ENCODE data around the gene PIK3R5.

The PIK3R5 gene

GRCh38 chr17:8883353-8883752, 82.2 kb downstream of the PIK3R5 start:
- no peak for DNase-seq (ENCODE audit: low read depth in 1 of 2, low spot score in 1 of 2)

- no peak for DNase-seq (ENCODE audit: low read depth in 1 of 2, low spot score in 1 of 2)
These were observed 83.9 kb downstream of the PIK3R5 start for GRCh38 chr17:8881606-8882005.

- DNase-seq (ENCODE audit: low read depth in 1 of 2, low spot score in 1 of 2): no peak
These were observed 85.0 kb downstream of the PIK3R5 start for GRCh38 chr17:8880466-8880865.

- DNase-seq (ENCODE audit: low read depth in 1 of 2, low spot score in 1 of 2): no peak
These were observed 86.1 kb downstream of the PIK3R5 start for GRCh38 chr17:8879410-8879809.

GRCh38 chr17:8877984-8878383, 87.5 kb downstream of the PIK3R5 start:
- DNase-seq (ENCODE audit: low read depth in 1 of 2, low spot score in 1 of 2): no peak

- DNase-seq (ENCODE audit: low read depth in 1 of 2, low spot score in 1 of 2): no peak
These were observed 89.5 kb downstream of the PIK3R5 start for GRCh38 chr17:8875957-8876356.

GRCh38 chr17:8875436-8875835, 90.1 kb downstream of the PIK3R5 start:
- no peak for DNase-seq (ENCODE audit: low read depth in 1 of 2, low spot score in 1 of 2)

GRCh38 chr17:8873801-8874715, 91.4 kb downstream of the PIK3R5 start:
- DNase-seq (ENCODE audit: low read depth in 1 of 2, low spot score in 1 of 2): no peak

- DNase-seq (ENCODE audit: low read depth in 1 of 2, low spot score in 1 of 2): no peak
These were observed 92.6 kb downstream of the PIK3R5 start for GRCh38 chr17:8872705-8873435.

- no peak for DNase-seq (ENCODE audit: low read depth in 1 of 2, low spot score in 1 of 2)
These were observed 93.3 kb downstream of the PIK3R5 start for GRCh38 chr17:8872036-8872704.

GRCh38 chr17:8871081-8871581, 94.4 kb downstream of the PIK3R5 start:
- DNase-seq (ENCODE audit: low read depth in 1 of 2, low spot score in 1 of 2): no peak

- no peak for DNase-seq (ENCODE audit: low read depth in 1 of 2, low spot score in 1 of 2)
These were observed 95.0 kb downstream of the PIK3R5 start for GRCh38 chr17:8870406-8871040.

GRCh38 chr17:8869114-8869815, 96.2 kb downstream of the PIK3R5 start:
- no peak for DNase-seq (ENCODE audit: low read depth in 1 of 2, low spot score in 1 of 2)

- DNase-seq (ENCODE audit: low read depth in 1 of 2, low spot score in 1 of 2): no peak
These were observed 97.0 kb downstream of the PIK3R5 start for GRCh38 chr17:8868529-8868951.

- no peak for DNase-seq (ENCODE audit: low read depth in 1 of 2, low spot score in 1 of 2)
These were observed 97.4 kb downstream of the PIK3R5 start for GRCh38 chr17:8868092-8868491.

- no peak for DNase-seq (ENCODE audit: low read depth in 1 of 2, low spot score in 1 of 2)
These were observed 98.0 kb downstream of the PIK3R5 start, which contains the start of gene PIK3R6 for GRCh38 chr17:8867361-8867981. TSS of gene PIK3R6 (minus strand) at chr17:8867674. CDS start at chr17:8849794, 17,880 bp downstream.

- no peak for DNase-seq (ENCODE audit: low read depth in 1 of 2, low spot score in 1 of 2)
These were observed 99.7 kb downstream of the PIK3R5 start for GRCh38 chr17:8865811-8866210.

- no peak for DNase-seq (ENCODE audit: low read depth in 1 of 2, low spot score in 1 of 2)
These were observed 100.1 kb downstream of the PIK3R5 start for GRCh38 chr17:8865385-8865784.

GRCh38 chr17:8862213-8863056, 103.1 kb downstream of the PIK3R5 start:
- DNase-seq (ENCODE audit: low read depth in 1 of 2, low spot score in 1 of 2): no peak
